PC-3 (cell line): ENCODE data around the gene ACP1. TPM values are rescaled to one million over a fixed set of nuclear protein-coding genes. Genes with fewer than 3 reads are reported as not detected.

ENCODE experiments used
- ATAC-seq: fragments of 200-7000 bp; cut with Tn5 transposase; 2 replicates; pipeline ENCODE4 v1.9.1; 2020; ENCODE audit warnings: mild to moderate bottlenecking, moderate library complexity
- BruUV-seq: library from RNA; stranded (reverse); fragments of 400-500 nt; replicated peaks from 2 replicates; lab custom pipeline; 2021; lab: Mats Ljungman, UMichigan
- CTCF ChIA-PET: fragments of 300-600 bp; sonication (Branson Sonifier 250); formaldehyde crosslinking; loops from one replicate; lab custom pipeline; 2022; ENCODE audit warnings: antibody characterized with exemption; lab: Charles Lee
- POLR2A ChIA-PET: fragments of 300-600 bp; sonication (Branson Sonifier 250); formaldehyde crosslinking; loops from one replicate; lab custom pipeline; 2022; ENCODE audit warnings: antibody characterized with exemption; ENCODE audit not compliant: unreplicated experiment; lab: Charles Lee
- DNase-seq: peaks from one replicate; pipeline ENCODE4 v3.0.0-alpha.2; 2015
- H2AFZ ChIP-seq: fragments of 300-600 bp; sonication (generic); 2 replicates; pipeline ENCODE4 v1.6.0; 2016; ENCODE audit warnings: antibody characterized with exemption, low read length
- H3F3A ChIP-seq: fragments of 300-600 bp; sonication (generic); one replicate; pipeline ENCODE4 v1.6.0; 2017; ENCODE audit warnings: antibody characterized with exemption, low read length, control low read depth, mild to moderate bottlenecking; ENCODE audit not compliant: unreplicated experiment
- H3K27ac ChIP-seq: fragments of 300-600 bp; sonication (generic); 2 replicates; pipeline ENCODE4 v1.5.1; 2016; ENCODE audit warnings: mild to moderate bottlenecking, low read length
- H3K27me3 ChIP-seq: fragments of 300-600 bp; sonication (generic); 2 replicates; pipeline ENCODE4 v1.6.1; 2016; ENCODE audit warnings: low read length, mixed read lengths
- H3K36me3 ChIP-seq: fragments of 300-600 bp; sonication (generic); 2 replicates; pipeline ENCODE4 v1.6.1; 2016; ENCODE audit warnings: low read depth, mixed run types, low read length, mixed read lengths
- H3K4me1 ChIP-seq: fragments of 300-600 bp; sonication (generic); 2 replicates; pipeline ENCODE4 v1.5.1; 2016; ENCODE audit warnings: low read length; ENCODE audit not compliant: insufficient read depth
- H3K4me2 ChIP-seq: fragments of 300-600 bp; sonication (generic); 2 replicates; pipeline ENCODE4 v1.6.0; 2016; ENCODE audit warnings: low read length
- H3K4me3 ChIP-seq: fragments of 300-600 bp; sonication (generic); 2 replicates; pipeline ENCODE4 v1.5.1; 2016; ENCODE audit warnings: mild to moderate bottlenecking, low read length, mixed read lengths
- H3K79me2 ChIP-seq: fragments of 300-600 bp; sonication (generic); 2 replicates; pipeline ENCODE4 v1.6.1; 2017; ENCODE audit warnings: low read length, mixed read lengths
- H3K9ac ChIP-seq: fragments of 300-600 bp; sonication (generic); 2 replicates; pipeline ENCODE4 v1.6.0; 2016; ENCODE audit warnings: mild to moderate bottlenecking, low read length
- H3K9me2 ChIP-seq: fragments of 300-600 bp; sonication (generic); replicated peaks from 2 replicates; pipeline ENCODE4 v1.6.1; 2016; ENCODE audit warnings: mixed run types, low read length, mixed read lengths
- H3K9me3 ChIP-seq: fragments of 300-600 bp; sonication (generic); 2 replicates; pipeline ENCODE4 v1.6.1; 2016; ENCODE audit warnings: low read length, mixed read lengths
- H4K20me1 ChIP-seq: fragments of 300-600 bp; sonication (generic); 2 replicates; pipeline ENCODE4 v1.6.1; 2016; ENCODE audit warnings: low read length, mixed read lengths
- EZH2 ChIP-seq: fragments of 300-600 bp; sonication (generic); IDR thresholded peaks from one replicate; pipeline ENCODE4 v1.6.1; 2017; ENCODE audit warnings: antibody characterized with exemption, mild to moderate bottlenecking, low read length; ENCODE audit not compliant: unreplicated experiment
- EZH2phosphoT487 ChIP-seq: fragments of 300-600 bp; sonication (generic); IDR thresholded peaks from 2 replicates; pipeline ENCODE4 v1.6.1; 2018; ENCODE audit warnings: mild to moderate bottlenecking, antibody characterized with exemption, low read length, borderline replicate concordance
- intact Hi-C: fragments of 100-400 bp; cut with micrococcal nuclease; formaldehyde crosslinking; loops from 2 replicates; pipeline ENCODE4 v1.9.0; 2023
- total RNA-seq: library from RNA; depleted of rRNA; stranded (reverse); fragments of >200 nt; gene quantifications from 2 replicates; pipeline ENCODE4 v1.2.3, GENCODE V29; 2014
- TF ChIP-seq, protein P1 (sequence below): fragments of 300-600 bp; sonication (generic); conservative IDR thresholded peaks from 2 replicates; pipeline ENCODE4 v1.5.1; 2017; ENCODE audit warnings: antibody characterized with exemption, low read depth, mild to moderate bottlenecking, low read length

Gene ACP1
- total RNA-seq, 1 experiment from 2014 or later: 149 TPM

DNA sequence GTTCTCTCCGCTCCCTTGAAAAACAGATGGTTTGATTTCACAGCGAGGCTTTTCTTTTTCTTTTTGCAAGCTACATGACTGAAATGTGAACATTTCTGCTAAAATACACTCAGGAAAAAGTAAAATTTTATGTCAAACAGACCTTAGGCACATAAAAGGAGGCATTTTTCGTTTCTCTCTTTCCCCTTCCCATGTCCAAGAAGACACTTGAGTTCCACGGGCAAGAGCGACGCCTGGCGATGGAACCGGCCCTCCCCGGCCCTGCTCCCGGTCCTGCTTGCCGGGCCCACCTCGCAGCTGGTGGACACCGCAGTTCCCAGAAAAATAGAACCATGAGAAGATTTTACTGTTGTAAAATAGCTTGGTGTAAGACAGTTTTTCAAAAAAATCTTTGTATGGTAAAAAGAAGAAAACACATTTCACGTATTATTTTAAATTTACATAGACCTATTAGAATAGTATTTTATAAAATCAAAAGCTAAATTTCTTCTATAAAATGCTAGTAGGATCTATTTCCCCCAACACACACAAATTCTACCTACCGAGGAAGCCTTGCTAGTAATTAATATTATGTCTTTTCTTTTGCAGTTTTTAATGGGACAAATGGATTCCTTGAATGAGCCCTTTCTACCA is 25.5 kb downstream of the ACP1 start:
- no peaks in the 10 kb centered on the region for H3K9me3 ChIP-seq
- peaks cover 18% of the 10 kb centered on the region for H3K27me3 ChIP-seq
- H3K36me3 ChIP-seq: no peaks in the 10 kb centered on the region
- POLR2A ChIA-PET: interaction anchor here (0.5 kb wide), 1 partner anchor 11 kb away, joined by 9 read pairs; no protein-coding TSS in a partner anchor
- H3K4me2 ChIP-seq: peak overlapping the region; percentile 96
- peak overlapping the region; percentile 97 for H2AFZ ChIP-seq
- no peaks in the 10 kb centered on the region for H3F3A ChIP-seq
- H3K4me1 ChIP-seq: peaks cover 9% of the 10 kb centered on the region
- BruUV-seq: no TSS peak
- H3K27ac ChIP-seq: no peak overlapping the region
- H3K79me2 ChIP-seq: no peaks in the 10 kb centered on the region
- DNase-seq (peak; percentile 80), ATAC-seq (peak; percentile 86)
- H4K20me1 ChIP-seq: no peaks in the 10 kb centered on the region; the same call in 1 of the 2 replicates
- H3K9me2 ChIP-seq: no peaks in the 10 kb centered on the region
- intact Hi-C loops: loop anchor here (1.0 kb wide), 2 partner anchors 44 to 118 kb away; no protein-coding TSS in a partner anchor
- peak overlapping the region; percentile 73 for H3K4me3 ChIP-seq
- TF ChIP-seq, protein P1, sequence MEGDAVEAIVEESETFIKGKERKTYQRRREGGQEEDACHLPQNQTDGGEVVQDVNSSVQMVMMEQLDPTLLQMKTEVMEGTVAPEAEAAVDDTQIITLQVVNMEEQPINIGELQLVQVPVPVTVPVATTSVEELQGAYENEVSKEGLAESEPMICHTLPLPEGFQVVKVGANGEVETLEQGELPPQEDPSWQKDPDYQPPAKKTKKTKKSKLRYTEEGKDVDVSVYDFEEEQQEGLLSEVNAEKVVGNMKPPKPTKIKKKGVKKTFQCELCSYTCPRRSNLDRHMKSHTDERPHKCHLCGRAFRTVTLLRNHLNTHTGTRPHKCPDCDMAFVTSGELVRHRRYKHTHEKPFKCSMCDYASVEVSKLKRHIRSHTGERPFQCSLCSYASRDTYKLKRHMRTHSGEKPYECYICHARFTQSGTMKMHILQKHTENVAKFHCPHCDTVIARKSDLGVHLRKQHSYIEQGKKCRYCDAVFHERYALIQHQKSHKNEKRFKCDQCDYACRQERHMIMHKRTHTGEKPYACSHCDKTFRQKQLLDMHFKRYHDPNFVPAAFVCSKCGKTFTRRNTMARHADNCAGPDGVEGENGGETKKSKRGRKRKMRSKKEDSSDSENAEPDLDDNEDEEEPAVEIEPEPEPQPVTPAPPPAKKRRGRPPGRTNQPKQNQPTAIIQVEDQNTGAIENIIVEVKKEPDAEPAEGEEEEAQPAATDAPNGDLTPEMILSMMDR: peak; percentile 87
- no peak for TF ChIP-seq EZH2
- 0 out of 2 replicates have a peak overlapping the region, but pooled peaks have one; percentile 5 for H3K9ac ChIP-seq
- CTCF ChIA-PET: interaction anchor here (0.6 to 1.1 kb wide), 2 partner anchors 118 to 1527 kb away, joined by 3 read pairs; no protein-coding TSS in a partner anchor

DNA sequence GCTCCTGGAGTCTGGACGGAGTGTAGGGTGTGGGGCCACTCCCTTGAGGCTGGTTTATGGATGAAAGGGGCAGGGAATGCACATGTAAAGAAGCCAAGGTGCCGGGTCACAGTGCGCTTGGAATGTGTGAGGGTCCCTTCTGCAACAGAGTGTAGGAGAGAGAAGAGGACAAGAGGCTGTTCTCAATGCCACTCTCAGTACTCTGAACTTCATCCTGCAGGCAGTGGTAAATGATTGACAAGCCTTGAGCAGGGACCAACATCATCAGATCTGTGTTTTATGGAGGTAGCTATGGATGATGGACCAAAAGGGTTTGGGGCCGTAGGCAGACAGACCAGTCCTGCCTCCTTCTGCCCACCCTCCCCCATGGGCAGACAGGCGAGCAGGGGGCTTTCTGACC is 30.3 kb downstream of the ACP1 start:
- no peak overlapping the region for H3K27ac ChIP-seq
- POLR2A ChIA-PET: no interaction called here
- H3F3A ChIP-seq: no peaks in the 10 kb centered on the region
- no peak for DNase-seq
- ATAC-seq: no peak
- H3K79me2 ChIP-seq: no peaks in the 10 kb centered on the region
- no peak overlapping the region for H3K9ac ChIP-seq
- no peak overlapping the region for H3K4me2 ChIP-seq
- peaks cover 39% of the 10 kb centered on the region for H3K27me3 ChIP-seq
- TF ChIP-seq EZH2phosphoT487 (no peak), EZH2 (no peak)
- TF ChIP-seq, protein P1: no peak
- no peak overlapping the region for H3K4me3 ChIP-seq
- no peaks in the 10 kb centered on the region for H3K36me3 ChIP-seq
- H2AFZ ChIP-seq: no peak overlapping the region
- intact Hi-C loops: no loop called here
- no peaks in the 10 kb centered on the region for H3K9me3 ChIP-seq
- no peaks in the 10 kb centered on the region for H4K20me1 ChIP-seq
- BruUV-seq: no TSS peak
- H3K9me2 ChIP-seq: no peaks in the 10 kb centered on the region
- CTCF ChIA-PET: interaction anchor here (0.7 kb wide), 1 partner anchor 1439 kb away, joined by 3 read pairs; no protein-coding TSS in a partner anchor
- no peaks in the 10 kb centered on the region for H3K4me1 ChIP-seq

DNA sequence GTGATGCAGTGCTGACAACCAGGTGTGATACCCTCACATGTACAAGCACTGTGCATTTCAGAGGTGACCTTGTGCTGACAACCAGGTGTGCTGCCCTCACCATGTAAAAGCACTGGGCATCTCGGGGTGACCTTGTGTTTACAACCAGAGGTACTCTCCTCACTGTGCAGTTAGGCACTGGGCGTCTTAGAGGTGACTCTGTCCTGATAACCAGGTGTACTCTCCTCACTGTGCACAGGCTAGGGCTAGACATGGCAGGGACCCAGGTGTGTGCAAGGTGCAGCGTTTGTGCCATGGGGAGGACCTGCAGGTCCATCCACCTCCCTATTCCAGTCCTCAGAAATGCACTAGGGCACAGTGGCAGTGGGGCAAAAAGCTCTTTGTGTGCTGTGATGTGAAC is 31.6 kb downstream of the ACP1 start:
- no peaks in the 10 kb centered on the region for H3K36me3 ChIP-seq
- DNase-seq (no peak), ATAC-seq (no peak)
- no TSS peak for BruUV-seq
- H3K9me2 ChIP-seq: no peaks in the 10 kb centered on the region
- H3K27ac ChIP-seq: no peak overlapping the region
- intact Hi-C loops: no loop called here
- no peak overlapping the region for H3K9ac ChIP-seq
- H3K9me3 ChIP-seq: no peaks in the 10 kb centered on the region
- no peaks in the 10 kb centered on the region for H3K4me1 ChIP-seq
- no peak overlapping the region for H3K4me2 ChIP-seq
- H3K79me2 ChIP-seq: no peaks in the 10 kb centered on the region
- H3K4me3 ChIP-seq: no peak overlapping the region
- no peaks in the 10 kb centered on the region for H3F3A ChIP-seq
- TF ChIP-seq EZH2: no peak
- TF ChIP-seq EZH2phosphoT487: no peak
- TF ChIP-seq, protein P1: no peak
- H4K20me1 ChIP-seq: no peaks in the 10 kb centered on the region
- ChIA-PET POLR2A (no interaction called here), CTCF (interaction anchor here (0.6 kb wide), 1 partner anchor 42 kb away, joined by 5 read pairs; no protein-coding TSS in a partner anchor)
- peaks cover 39% of the 10 kb centered on the region for H3K27me3 ChIP-seq
- no peak overlapping the region for H2AFZ ChIP-seq
